Fibroblast of villous mesenchyme (primary cell): ENCODE results near the gene RNLS. TPM values are rescaled to one million over a fixed set of nuclear protein-coding genes. Genes with fewer than 3 reads are reported as not detected.

ENCODE experiments used
- DNase-seq: peaks from one replicate; pipeline ENCODE4 v3.0.0-alpha.2; 2010; ENCODE audit warnings: low read depth
- H3K4me3 ChIP-seq: 2 replicates; pipeline ENCODE4 v1.5.1; 2011; ENCODE audit warnings: low read depth, mild to moderate bottlenecking, low read length
- CTCF ChIP-seq: IDR thresholded peaks from 2 replicates; pipeline ENCODE4 v1.5.1; 2012; ENCODE audit warnings: low read depth, mild to moderate bottlenecking, low read length; ENCODE audit not compliant: insufficient read depth
- total RNA-seq: library from RNA; depleted of rRNA; stranded (reverse); fragments of >200 nt; gene quantifications from 2 replicates; pipeline ENCODE4 v1.2.3, GENCODE V29; 2012

RNLS gene
- total RNA-seq, 1 donor: 14.2 TPM

GRCh38 chr10:88392222-88392621 lies 190.9 kb downstream of the RNLS start:
- TF ChIP-seq CTCF: no peak
- no peak overlapping the region for H3K4me3 ChIP-seq
- DNase-seq: no peak

- DNase-seq: no peak
- TF ChIP-seq CTCF: no peak
- no peak overlapping the region for H3K4me3 ChIP-seq
Measured at GRCh38 chr10:88390041-88390440, 193.1 kb downstream of the RNLS start.

GRCh38 chr10:88389456-88389855 lies 193.7 kb downstream of the RNLS start:
- TF ChIP-seq CTCF: peak; percentile 66
- DNase-seq: peak; percentile 73
- no peak overlapping the region for H3K4me3 ChIP-seq

GRCh38 chr10:88388324-88388723 lies 194.8 kb downstream of the RNLS start:
- TF ChIP-seq CTCF: no peak
- no peak for DNase-seq
- no peak overlapping the region for H3K4me3 ChIP-seq

- no peak overlapping the region for H3K4me3 ChIP-seq
- peak; percentile 80 for DNase-seq
- TF ChIP-seq CTCF: no peak
Measured at GRCh38 chr10:88386821-88387773, 196.0 kb downstream of the RNLS start.

- DNase-seq: peak; percentile 47
- no peak overlapping the region for H3K4me3 ChIP-seq
- no peak for TF ChIP-seq CTCF
Measured at GRCh38 chr10:88386204-88386788, 196.8 kb downstream of the RNLS start.
